GM19238 (cell line): ENCODE measurements around the gene WNT3.
"Not testable (repeated sequence)": the region's sequence is repeated elsewhere in the genome, so short reads cannot be mapped to it uniquely, and the experiment has no call there.

ENCODE experiments used
- DNase-seq: peaks from one replicate; pipeline ENCODE4 v3.0.0; 2011; ENCODE audit warnings: low spot score; ENCODE audit not compliant: insufficient read length

Gene WNT3, protein sequence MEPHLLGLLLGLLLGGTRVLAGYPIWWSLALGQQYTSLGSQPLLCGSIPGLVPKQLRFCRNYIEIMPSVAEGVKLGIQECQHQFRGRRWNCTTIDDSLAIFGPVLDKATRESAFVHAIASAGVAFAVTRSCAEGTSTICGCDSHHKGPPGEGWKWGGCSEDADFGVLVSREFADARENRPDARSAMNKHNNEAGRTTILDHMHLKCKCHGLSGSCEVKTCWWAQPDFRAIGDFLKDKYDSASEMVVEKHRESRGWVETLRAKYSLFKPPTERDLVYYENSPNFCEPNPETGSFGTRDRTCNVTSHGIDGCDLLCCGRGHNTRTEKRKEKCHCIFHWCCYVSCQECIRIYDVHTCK

GRCh38 chr17:46818316-46818928 is at the start of gene WNT3:
WNT3 (minus strand) TSS chr17:46818692; CDS start chr17:46818597, 95 bp downstream.
- no peak for DNase-seq

GRCh38 chr17:46866747-46867146 is 48.3 kb upstream of the WNT3 start:
- DNase-seq, result no peak

GRCh38 chr17:46866325-46866724 is 47.8 kb upstream of the WNT3 start:
- DNase-seq, result no peak

DNA sequence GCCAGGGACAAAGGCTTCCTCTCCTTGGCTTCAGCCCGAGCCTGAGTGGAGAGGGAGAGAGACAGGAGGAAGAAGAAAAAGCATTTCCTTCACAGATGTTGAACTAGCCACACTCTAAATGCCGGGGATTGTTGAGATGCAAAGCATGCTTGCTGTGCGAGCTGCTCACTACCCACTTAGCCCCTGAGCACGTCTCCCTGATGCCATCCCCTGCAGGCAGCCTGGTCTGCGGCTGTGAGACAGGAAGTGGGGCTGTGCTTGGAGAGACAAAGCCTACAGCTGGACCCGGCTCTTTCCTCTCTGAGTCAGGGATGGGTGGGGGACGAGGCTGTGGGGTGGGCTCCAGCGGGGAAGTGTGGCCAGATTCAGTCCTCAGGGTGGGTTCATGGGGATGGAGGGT is 46.6 kb upstream of the WNT3 start:
- no peak for DNase-seq

DNA sequence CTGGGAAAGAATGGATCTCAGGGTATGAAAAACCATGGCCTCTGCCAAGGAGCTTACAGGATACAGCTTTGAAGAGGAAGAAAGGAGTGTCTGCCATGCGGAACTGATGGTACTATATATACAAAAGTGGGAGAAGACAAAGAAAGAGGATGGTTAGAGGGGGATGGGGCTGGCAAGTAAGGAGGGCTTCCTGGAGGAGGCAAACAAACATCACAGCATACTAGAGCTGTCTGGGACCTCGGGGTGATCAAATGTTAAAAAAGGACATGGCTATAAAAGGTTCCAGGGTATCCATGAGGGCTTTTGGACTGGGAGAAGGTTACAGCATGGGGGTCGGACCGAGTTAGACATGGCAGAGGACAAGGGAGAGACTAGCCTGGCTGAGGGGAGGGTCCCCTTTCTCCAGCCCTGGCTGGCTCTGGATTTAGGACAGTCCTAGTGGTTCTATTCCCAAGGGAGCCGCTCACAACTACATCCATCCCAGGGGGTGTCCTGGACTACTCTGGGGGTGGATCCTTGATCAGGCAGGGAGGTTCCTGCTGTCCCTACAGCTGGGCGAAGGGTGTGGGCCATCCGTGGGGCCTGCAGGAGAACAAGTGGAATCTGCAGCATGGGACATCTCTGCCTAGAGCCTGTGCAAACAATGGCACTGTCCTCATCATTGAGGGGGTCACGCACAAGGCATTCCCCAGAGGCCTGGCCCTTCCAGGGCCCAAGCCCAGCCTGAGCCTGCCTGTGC is 45.1 kb upstream of the WNT3 start:
- DNase-seq, result no peak

DNA sequence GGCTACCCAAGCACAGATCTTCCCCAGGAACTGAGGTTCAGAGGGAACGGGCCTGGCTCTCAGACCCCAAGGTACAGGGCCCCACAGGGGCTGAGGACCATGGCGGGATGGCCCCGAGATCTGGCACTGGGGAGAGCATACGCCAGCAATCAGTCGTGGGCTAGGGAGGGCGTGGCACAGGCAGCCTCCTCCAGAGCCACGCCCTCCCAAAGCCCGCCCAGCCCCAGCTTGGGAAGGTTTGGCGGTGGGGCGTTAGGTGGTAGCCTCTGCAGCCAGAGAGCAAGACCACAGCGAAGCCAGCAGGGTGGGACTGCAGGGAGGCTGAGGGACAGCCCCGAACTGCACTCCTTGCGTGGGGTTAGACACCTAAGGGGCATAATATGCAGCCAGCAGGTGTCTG is 44.5 kb upstream of the WNT3 start:
- DNase-seq, result no peak

DNA sequence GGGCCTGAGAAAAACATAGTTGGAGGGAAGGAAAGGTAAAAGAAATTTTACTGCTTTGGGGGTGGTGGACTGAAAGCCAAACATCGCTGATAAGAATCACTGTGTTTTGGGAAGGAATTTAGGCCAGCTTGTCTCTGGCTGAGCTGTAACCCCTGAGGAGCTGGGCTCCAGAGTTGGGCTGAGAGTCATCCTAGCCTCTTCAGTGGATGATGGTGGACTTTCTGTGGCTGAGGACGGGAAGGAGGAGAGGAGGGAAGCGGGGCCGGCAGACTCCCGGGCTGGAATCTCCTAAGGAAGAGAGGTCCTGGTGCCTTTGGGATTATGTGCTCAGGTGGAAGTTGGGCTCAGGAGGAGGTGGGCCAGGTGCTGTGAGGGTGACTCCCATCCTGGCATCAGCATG is 41.5 kb upstream of the WNT3 start:
- DNase-seq, result no peak

DNA sequence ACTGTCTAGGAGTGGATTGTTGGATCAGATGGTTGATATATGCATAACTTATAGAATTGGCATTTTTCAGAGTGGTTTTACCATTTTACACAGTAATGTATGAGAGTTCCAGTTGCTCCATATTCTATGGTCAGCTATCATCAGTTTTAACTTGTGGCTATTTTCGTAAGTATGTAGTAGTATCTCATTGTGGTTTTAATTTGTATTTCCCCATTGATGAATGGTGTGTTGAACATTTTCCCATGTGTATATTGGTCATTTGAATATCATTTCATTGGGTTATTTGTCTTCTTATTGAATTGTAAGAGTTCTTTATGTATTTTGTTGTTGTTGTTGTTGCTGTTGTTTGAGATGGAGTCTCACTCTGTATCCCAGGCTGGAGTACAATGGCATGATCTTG is 39.1 kb upstream of the WNT3 start:
- no peak for DNase-seq

DNA sequence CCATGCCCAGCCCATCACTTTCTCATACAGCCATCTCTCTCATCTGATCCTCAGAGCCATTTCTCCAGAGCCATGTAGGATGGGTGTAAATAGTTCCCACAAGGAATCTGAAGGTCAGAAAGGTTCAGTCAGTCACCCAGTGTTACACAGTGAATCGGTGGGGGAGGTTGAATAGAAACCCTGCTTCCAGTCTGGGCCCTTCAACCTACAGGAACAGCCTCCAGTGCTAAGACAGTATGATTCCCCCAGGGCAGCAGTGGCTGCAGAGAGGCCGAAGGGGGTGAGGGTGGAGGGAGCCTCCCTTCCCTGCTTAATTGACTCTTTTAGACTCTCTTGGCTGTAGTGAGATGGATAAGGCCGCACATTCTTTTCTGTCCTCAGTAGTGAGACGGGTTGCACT is 36.5 kb upstream of the WNT3 start:
- DNase-seq, result no peak

- no peak for DNase-seq
Observed at GRCh38 chr17:46854515-46854914, 36.0 kb upstream of the WNT3 start.

- no peak for DNase-seq
Observed at GRCh38 chr17:46853896-46854444, 35.5 kb upstream of the WNT3 start.

- DNase-seq, result no peak
Observed at GRCh38 chr17:46851029-46851741, 32.7 kb upstream of the WNT3 start, which contains the start of gene WNT9B. WNT9B (plus strand) TSS chr17:46851583; CDS start chr17:46851639, 56 bp downstream.

- DNase-seq, result no peak
Observed at GRCh38 chr17:46850688-46851028, 32.2 kb upstream of the WNT3 start.

- no peak for DNase-seq
Observed at GRCh38 chr17:46848534-46848933, 30.0 kb upstream of the WNT3 start.

GRCh38 chr17:46847204-46848191 is 29.0 kb upstream of the WNT3 start:
- DNase-seq, result no peak

GRCh38 chr17:46842835-46843234 is 24.3 kb upstream of the WNT3 start:
- no peak for DNase-seq

- no peak for DNase-seq
Observed at GRCh38 chr17:46841561-46842379, 23.3 kb upstream of the WNT3 start.

- DNase-seq, result not testable (repeated sequence)
Observed at GRCh38 chr17:46840596-46840995, 22.1 kb upstream of the WNT3 start.

DNA sequence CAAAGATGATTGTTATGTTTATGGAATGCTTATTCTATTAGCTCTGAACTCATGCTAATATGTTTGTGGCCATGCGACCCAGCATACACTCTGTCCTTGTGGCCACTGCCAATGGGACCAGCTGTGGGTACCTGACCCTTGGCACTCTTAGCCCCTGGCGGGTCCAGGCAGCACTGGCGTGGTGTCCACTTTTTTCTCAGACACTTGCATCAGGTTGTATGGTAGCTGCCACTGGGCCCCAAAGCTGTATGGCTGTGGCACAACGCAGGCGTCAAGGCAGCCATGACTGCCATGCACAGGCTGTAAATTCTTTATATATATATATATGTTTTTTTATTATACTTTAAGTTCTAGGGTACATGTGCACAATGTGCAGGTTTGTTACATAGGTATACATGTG is 20.7 kb upstream of the WNT3 start:
- DNase-seq, result no peak
